Measurements from ENCODE around the gene PPARGC1A. TPM values are rescaled to one million over a fixed set of nuclear protein-coding genes. Genes with fewer than 3 reads are reported as not detected.

PPARGC1A gene
- total and polyA plus RNA-seq, 2 of the 13 experiments (the other 11 are each of a cell fraction or from before 2014, with no cell fraction given) = 20.7 to 37.3 TPM

GRCh38 chr4:23881674-23882337 is 8.0 kb downstream of the PPARGC1A start (continued):
- TF ChIP-seq SNAPC4 (CRISPR knock-in tag; IDR thresholded peaks at IDR 0.05) = 0 out of 2 replicates have a peak, but pooled peaks have one; percentile 39
- 0 out of 2 replicates have a peak, but pooled peaks have one; percentile 9 for TF ChIP-seq HDAC2 (CRISPR knock-in tag; IDR thresholded peaks at IDR 0.05)
- no peak for TF ChIP-seq ZBTB25 (CRISPR knock-in tag; IDR thresholded peaks at IDR 0.05)
- peak; percentile 23 for TF ChIP-seq ASH2L (IDR thresholded peaks at IDR 0.05; ENCODE audit: insufficient read length, low read depth, low read length)
- TF ChIP-seq FOXK1 (CRISPR knock-in tag; IDR thresholded peaks at IDR 0.05; ENCODE audit: borderline replicate concordance, low read depth) = no peak
- no peak for TF ChIP-seq ZNF704 (CRISPR knock-in tag; IDR thresholded peaks at IDR 0.05; ENCODE audit: borderline replicate concordance)
- peak; percentile 74; the same call in 1 of the 2 replicates for TF ChIP-seq ZNF652 (CRISPR knock-in tag; IDR thresholded peaks at IDR 0.05; ENCODE audit: borderline replicate concordance, low read depth)
- TF ChIP-seq HNF4G (IDR thresholded peaks at IDR 0.05; ENCODE audit: borderline replicate concordance, low read depth, low read length) = 0 out of 2 replicates have a peak, but pooled peaks have one; percentile 4
- no peak for TF ChIP-seq HNF4G (CRISPR knock-in tag; IDR thresholded peaks at IDR 0.05; ENCODE audit: borderline replicate concordance, low read depth)
- TF ChIP-seq ZNF136 (CRISPR knock-in tag; IDR thresholded peaks at IDR 0.05; ENCODE audit: low read depth) = no peak
- TF ChIP-seq EHMT2 (IDR thresholded peaks at IDR 0.05; ENCODE audit: borderline replicate concordance, low read depth, low read length) = 0 out of 2 replicates have a peak, but pooled peaks have one; percentile 13
- no peak for TF ChIP-seq ZNF224 (CRISPR knock-in tag; IDR thresholded peaks at IDR 0.05)
- TF ChIP-seq MAX (IDR thresholded peaks at IDR 0.05) = peak; percentile 26; the same call in 1 of the 2 replicates
- no peak for TF ChIP-seq SOX13 (IDR thresholded peaks at IDR 0.05)
- peak in 1 of 2 experiments; percentile 34; a peak in 1 of 4 replicates for TF ChIP-seq SOX13 (CRISPR knock-in tag; conservative IDR thresholded peaks at IDR 0.05 in 1 of 2, IDR thresholded peaks at IDR 0.05 in 1 of 2)
- no peak for TF ChIP-seq ZNF256 (CRISPR knock-in tag; conservative IDR thresholded peaks at IDR 0.05)
- TF ChIP-seq NFRKB (IDR thresholded peaks at IDR 0.05) = no peak
- no peak for TF ChIP-seq KLF11 (CRISPR knock-in tag; IDR thresholded peaks at IDR 0.05)
- TF ChIP-seq ZNF782 (CRISPR knock-in tag; IDR thresholded peaks at IDR 0.05; ENCODE audit: borderline replicate concordance) = no peak
- TF ChIP-seq ZKSCAN1 (IDR thresholded peaks at IDR 0.05; ENCODE audit: low read length) = no peak

Measured in HepG2 (cell line).